Gastrocnemius medialis (tissue), 4 donors: ENCODE measurements around the gene TOP2B.

Source experiments
- CTCF ChIP-seq, 5 experiments: fragments of 450-650 bp in 3 of 5; fragments of 200-600 bp in 2 of 5; sonication (generic) in 2 of 5; IDR thresholded peaks in 4 of 5; conservative IDR thresholded peaks in 1 of 5; 1 replicate in 4 of 5; 2 replicates in 1 of 5; pipeline ENCODE4 v1.5.1; 2016 to 2019; ENCODE audit warnings: antibody characterized with exemption in 5 of 5, mild to moderate bottlenecking in 3 of 5, moderate library complexity in 3 of 5
- POLR2A ChIP-seq, 2 donors: fragments of 450-650 bp; IDR thresholded peaks; one replicate each; pipeline ENCODE4 v1.6.1; 2017; ENCODE audit warnings: antibody characterized with exemption in 2 of 2, mild to moderate bottlenecking in 2 of 2, moderate library complexity in 2 of 2

GRCh38 chr3:25653322-25653721 is 11.4 kb downstream of the TOP2B start:
- TF ChIP-seq CTCF (IDR thresholded peaks at IDR 0.05 in 4 of 5, conservative IDR thresholded peaks at IDR 0.05 in 1 of 5), result no peak
- no peak for TF ChIP-seq POLR2A (IDR thresholded peaks at IDR 0.05)
